ENCODE measurements around the gene ZNF750.

GRCh38 chr17:82843904-82844680, 4.3 kb upstream of the ZNF750 start:
- no peak for TF ChIP-seq CTCF (IDR thresholded peaks at IDR 0.05; ENCODE audit: insufficient read depth, low read depth, low read length)
- TF ChIP-seq EZH2 (IDR thresholded peaks at IDR 0.05; ENCODE audit: insufficient read depth, low read length) = no peak
